Hematopoietic multipotent progenitor cell (in vitro differentiated cells): ENCODE results near the gene RDH11. TPM values are rescaled to one million over a fixed set of nuclear protein-coding genes. Genes with fewer than 3 reads are reported as not detected.
"Not testable (repeated sequence)": the region's sequence is repeated elsewhere in the genome, so short reads cannot be mapped to it uniquely, and the experiment has no call there.

Experiments used
- DNase-seq, 3 donors: peaks; one replicate each; pipeline ENCODE4 v3.0.0-alpha.2; 2011 to 2015; ENCODE audit warnings: low read depth in 2 of 3, low spot score in 2 of 3
- total RNA-seq: library from RNA; depleted of rRNA; stranded (reverse); fragments of >200 nt; gene quantifications from one replicate; pipeline ENCODE4 v1.2.3, GENCODE V29; 2012

The RDH11 gene
- total RNA-seq, result 62.5 TPM

DNA sequence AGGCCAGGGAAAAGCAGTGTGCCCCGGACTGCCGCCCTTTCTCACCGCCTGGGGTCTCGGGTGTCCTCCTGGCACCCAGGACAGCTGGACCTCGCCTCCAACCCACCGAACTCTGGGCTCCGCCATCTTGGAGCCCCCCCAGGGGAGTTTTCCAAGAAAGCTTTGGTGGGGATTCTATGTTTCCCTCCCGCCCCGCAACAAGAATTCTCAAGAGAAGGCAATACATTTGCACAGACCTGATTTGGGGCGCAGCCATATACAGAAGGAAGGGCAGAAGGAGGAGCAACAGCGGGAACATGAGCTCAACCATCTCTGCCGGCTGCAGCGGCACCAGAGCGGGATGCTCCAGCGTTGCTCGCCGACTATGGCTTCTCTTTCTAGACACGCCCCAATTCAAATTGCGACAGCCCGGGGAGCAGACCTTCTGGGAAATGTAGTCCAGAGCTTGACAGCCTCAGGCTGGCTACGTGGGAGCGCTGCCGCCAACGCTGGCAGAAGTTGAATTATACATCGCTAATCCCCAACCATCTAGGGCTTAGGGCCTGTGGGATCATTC lies at the start of gene RDH11:
Gene RDH11, minus strand, starts transcription at position 371 of the 556 bp plus-strand sequence. Its CDS starts 61 bp downstream, at position 310.
- peak; percentile 58 to 93 (median 87) for DNase-seq

GRCh38 chr14:67744046-67744445 lies 48.5 kb upstream of the RDH11 start:
- DNase-seq, result no peak

- no peak for DNase-seq
Measured at GRCh38 chr14:67738740-67739504, 43.4 kb upstream of the RDH11 start.

DNA sequence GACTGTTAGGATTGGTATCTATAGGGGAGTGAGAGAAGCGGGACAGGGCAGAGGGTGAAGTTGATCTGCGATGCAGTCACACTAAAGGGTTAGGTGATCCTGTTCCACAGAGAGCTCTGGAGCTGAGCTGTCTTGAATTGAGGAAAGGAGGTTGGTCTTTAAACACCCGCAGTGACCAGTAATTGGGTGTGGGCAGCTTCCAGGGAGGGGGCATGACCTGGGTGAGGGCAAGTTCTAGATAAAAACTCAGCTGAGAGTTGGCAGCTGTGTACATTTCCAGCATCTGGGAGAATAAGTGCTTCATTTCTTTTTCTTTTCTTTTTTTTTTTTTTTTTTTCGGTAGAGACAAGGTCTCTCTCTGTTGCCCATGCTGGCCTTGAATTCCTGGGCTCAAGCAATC lies 41.2 kb upstream of the RDH11 start:
- DNase-seq, result no peak

GRCh38 chr14:67735336-67736147 lies 40.0 kb upstream of the RDH11 start:
- no peak for DNase-seq

DNA sequence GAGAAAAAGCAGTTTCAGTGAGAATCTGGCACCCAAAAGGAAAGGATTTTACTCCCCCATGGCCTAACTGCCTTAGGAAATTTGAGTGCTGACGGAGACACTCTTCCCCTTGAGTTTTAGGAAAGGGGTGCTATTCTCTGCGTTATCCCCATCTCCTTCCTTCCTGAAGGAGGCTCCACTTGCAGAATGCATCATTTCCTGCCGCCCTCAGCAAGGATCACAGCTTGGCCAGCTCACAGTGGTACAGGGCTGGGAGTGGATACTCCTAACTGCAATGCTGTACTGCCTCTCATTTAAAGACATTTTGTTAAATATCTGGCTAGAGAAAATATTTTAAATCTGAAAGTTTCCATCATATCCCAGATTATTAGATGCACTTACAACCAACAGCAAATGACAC lies 39.1 kb upstream of the RDH11 start:
- DNase-seq, result no peak

GRCh38 chr14:67733616-67734015 lies 38.1 kb upstream of the RDH11 start:
- no peak for DNase-seq

DNA sequence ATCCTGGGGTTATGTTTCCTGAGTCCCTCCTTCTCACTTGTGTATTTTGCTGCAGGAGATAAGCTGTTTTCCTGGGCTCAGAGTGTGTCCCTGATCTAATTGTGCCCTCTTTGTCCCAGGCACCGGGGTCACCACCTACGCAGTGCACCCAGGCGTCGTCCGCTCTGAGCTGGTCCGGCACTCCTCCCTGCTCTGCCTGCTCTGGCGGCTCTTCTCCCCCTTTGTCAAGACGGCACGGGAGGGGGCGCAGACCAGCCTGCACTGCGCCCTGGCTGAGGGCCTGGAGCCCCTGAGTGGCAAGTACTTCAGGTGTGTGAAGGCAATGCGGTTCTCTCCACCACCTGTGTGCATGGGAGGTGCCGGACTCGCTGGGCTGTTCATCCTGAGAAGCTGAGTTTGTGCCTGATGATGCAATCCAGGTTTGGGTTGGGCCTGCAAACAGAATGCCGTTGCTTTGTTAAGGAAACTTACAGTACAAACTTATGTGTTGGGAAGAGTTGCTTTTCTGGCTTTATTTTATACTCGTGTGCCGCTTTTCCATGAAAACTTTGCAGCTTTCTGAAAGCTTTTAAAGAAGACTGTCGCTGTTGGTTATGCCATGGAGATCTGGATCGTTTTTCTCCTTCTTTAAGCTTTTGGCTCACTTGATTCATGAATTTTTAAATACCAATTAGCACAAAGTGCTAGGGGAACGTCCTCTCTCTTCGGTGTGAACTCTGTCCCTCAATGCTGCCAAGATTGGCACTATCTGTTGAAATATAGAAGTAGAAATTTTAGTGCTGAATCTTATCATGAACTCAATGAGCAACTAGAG lies 33.7 kb upstream of the RDH11 start:
- no peak for DNase-seq

DNA sequence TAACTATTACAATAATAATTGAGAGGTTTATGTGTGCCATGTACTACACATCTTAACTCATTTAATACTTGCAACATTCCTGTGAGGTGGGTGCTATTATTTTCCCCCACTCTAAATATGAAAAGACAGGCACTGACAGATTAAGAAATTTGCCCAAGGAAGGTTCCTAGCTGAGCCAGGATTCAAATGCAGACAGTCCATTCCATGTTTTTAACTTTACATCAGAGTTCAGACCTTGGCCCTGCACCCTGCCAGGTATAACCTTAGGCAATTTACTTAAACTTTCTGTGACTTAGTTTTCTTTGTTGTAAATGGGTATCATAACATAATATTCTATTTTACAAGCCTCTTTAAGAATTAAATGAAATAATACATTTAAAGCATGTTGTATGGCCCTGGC lies 32.7 kb upstream of the RDH11 start:
- DNase-seq, result no peak

DNA sequence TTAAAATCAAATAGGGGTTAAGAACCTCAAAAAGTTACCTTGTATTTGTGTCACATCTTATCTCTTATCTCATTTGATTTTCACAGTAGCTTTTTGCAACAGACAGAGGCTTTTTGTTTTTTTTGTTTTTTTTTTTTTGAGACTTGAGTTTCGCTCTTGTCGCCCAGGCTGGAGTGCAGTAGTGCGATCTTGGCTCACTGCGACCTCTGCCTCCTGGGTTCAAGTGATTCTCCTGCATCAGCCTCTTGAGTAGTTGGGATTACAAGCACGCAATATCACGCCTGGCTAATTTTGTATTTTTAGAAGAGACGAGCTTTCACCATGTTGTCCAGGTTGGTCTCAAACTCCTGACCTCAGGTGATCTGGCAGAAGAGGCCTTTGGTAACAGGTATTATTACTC lies 31.8 kb upstream of the RDH11 start:
- DNase-seq, result no peak

- no peak for DNase-seq
Measured at GRCh38 chr14:67725171-67725570, 29.6 kb upstream of the RDH11 start.

- peak in 1 of 3 donors; percentile 20 for DNase-seq
Measured at GRCh38 chr14:67722293-67722692, 26.7 kb upstream of the RDH11 start.

DNA sequence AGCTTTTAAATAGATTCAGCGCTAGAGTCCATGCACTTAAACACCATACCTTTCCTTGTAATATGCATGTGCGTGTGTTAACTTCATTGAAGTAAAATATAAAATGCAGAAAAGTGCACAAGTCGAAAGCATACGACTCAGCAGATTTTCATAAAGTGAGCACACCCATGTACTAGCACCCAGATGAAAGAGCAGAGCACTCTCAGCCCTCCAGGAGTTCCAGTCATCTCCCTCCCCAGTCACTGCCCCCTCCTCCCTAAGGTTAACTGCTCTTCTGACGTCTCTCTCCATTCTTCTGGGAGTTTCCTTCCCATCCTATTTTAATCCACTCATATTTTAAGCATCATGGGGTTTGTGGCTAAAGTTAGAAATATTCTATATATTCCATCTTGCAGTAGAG lies 26.3 kb upstream of the RDH11 start:
- DNase-seq, result no peak

GRCh38 chr14:67719866-67720265 lies 24.3 kb upstream of the RDH11 start:
- no peak for DNase-seq

DNA sequence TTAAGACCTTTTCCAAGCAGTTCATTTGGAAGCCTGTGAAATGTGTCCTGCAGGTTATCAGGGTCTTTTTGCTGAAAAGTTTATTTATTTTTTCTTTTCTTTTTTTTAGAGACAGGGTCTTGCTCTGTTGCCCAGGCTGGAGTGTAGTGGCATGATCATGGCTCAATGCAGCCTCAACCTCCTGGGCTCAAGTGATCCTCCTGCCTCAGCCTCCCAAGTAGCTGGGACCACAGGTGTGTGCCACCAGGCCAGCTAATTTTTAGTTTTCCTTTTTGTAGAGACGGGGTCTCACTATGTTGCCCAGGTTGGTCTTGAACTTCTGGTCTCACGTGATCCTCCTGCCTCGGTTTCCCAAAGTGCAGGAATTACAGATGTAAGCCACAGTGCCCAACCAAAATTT lies 23.8 kb upstream of the RDH11 start:
- DNase-seq, result not testable (repeated sequence)

DNA sequence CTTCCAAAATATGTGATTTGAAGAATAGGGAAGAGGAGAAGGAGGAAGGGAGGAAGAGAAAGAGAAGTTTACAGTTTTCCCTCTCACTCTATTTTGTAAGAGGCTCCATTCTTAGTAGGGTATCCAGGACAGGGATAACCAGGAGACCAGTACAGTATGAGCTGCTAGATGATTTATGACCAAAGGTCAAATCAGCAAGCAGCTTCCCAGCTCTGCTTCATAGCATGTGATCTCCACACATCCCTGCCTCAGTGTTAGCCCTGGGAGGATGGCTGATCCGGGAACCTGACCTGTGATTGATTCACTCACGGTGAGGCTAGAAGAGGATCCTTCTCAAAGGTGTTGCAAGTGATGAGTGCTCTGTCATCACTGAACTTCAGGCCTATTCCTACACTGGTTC lies 22.7 kb upstream of the RDH11 start:
- DNase-seq, result no peak

DNA sequence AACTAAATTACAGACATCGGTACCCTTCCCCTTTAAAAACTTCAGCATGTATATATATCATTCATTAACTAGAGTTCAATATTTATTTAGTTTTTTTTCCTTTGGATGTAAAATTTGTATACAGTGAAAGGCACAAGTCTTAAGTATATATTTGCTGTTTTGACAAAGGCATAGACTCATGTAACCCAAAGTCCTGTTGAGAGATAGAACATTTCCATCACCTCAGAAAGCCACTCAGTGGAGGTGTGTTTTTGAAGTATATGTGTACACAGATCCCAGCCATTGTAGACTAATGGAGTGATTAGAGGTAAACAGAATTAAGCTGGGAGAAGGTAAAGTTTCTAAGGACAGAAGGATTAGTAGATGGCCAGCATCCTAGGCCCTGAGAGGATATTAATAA lies 21.5 kb upstream of the RDH11 start:
- no peak for DNase-seq

- peak in 1 of 3 donors; percentile 6 for DNase-seq
Measured at GRCh38 chr14:67710209-67710608, 14.6 kb upstream of the RDH11 start.

DNA sequence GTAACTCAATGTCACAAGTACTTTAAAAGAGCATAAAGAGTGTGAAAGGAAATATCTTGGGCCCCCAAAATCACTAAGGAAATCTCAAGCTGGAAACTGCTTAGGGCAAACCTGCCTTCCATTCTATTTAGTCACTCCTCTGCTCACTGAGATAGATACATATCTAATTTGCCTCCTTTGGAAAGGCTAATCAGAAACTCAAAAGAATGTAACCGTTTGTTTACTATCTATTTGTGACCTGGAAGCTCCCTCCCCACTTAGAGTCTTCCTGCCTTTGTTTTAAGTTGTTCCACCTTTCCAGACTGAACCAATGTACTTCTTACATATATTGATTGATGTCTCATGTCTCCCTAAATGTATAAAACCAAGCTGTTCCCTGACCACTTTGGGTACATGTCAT lies 14.2 kb upstream of the RDH11 start:
- DNase-seq, result not testable (repeated sequence)

- not testable (repeated sequence) for DNase-seq
Measured at GRCh38 chr14:67709346-67709745, 13.8 kb upstream of the RDH11 start.

GRCh38 chr14:67705211-67705610 lies 9.6 kb upstream of the RDH11 start:
- DNase-seq, result no peak
